Ishikawa (cell line): ENCODE results near the gene NXPE3.

Experiments used
- CEBPB ChIP-seq: IDR thresholded peaks from 2 replicates; pipeline ENCODE4 v1.6.1; 2012
- CREB1 ChIP-seq: IDR thresholded peaks from 2 replicates; pipeline ENCODE4 v1.6.1; 2012; ENCODE audit warnings: low read depth
- EGR1 ChIP-seq: IDR thresholded peaks from 2 replicates; pipeline ENCODE4 v1.6.1; 2012
- EP300 ChIP-seq: IDR thresholded peaks from 2 replicates; pipeline ENCODE4 v1.6.1; 2012; ENCODE audit warnings: borderline replicate concordance
- FOXM1 ChIP-seq: IDR thresholded peaks from 2 replicates; pipeline ENCODE4 v1.6.1; 2012; ENCODE audit warnings: low read depth, borderline replicate concordance
- MAX ChIP-seq: IDR thresholded peaks from 2 replicates; pipeline ENCODE4 v1.6.1; 2012
- NFIC ChIP-seq: IDR thresholded peaks from 2 replicates; pipeline ENCODE4 v1.6.1; 2012
- RAD21 ChIP-seq: IDR thresholded peaks from 2 replicates; pipeline ENCODE4 v1.6.1; 2012; ENCODE audit warnings: low read depth
- TAF1 ChIP-seq: IDR thresholded peaks from 2 replicates; pipeline ENCODE4 v1.6.1; 2012; ENCODE audit warnings: low read depth, mild to moderate bottlenecking
- TCF12 ChIP-seq: IDR thresholded peaks from 2 replicates; pipeline ENCODE4 v1.6.1; 2012; ENCODE audit warnings: low read depth
- TEAD4 ChIP-seq: IDR thresholded peaks from 2 replicates; pipeline ENCODE4 v1.6.1; 2012
- USF1 ChIP-seq: IDR thresholded peaks from 2 replicates; pipeline ENCODE4 v1.6.1; 2012
- YY1 ChIP-seq: IDR thresholded peaks from 2 replicates; pipeline ENCODE4 v1.6.1; 2012; ENCODE audit warnings: low read depth
- ZBTB7A ChIP-seq: IDR thresholded peaks from 2 replicates; pipeline ENCODE4 v1.6.1; 2012; ENCODE audit warnings: low read depth
- TF ChIP-seq, protein P1 (sequence below): IDR thresholded peaks from 2 replicates; pipeline ENCODE4 v1.6.1; 2012; ENCODE audit warnings: low read depth, mild to moderate bottlenecking

The NXPE3 gene

DNA sequence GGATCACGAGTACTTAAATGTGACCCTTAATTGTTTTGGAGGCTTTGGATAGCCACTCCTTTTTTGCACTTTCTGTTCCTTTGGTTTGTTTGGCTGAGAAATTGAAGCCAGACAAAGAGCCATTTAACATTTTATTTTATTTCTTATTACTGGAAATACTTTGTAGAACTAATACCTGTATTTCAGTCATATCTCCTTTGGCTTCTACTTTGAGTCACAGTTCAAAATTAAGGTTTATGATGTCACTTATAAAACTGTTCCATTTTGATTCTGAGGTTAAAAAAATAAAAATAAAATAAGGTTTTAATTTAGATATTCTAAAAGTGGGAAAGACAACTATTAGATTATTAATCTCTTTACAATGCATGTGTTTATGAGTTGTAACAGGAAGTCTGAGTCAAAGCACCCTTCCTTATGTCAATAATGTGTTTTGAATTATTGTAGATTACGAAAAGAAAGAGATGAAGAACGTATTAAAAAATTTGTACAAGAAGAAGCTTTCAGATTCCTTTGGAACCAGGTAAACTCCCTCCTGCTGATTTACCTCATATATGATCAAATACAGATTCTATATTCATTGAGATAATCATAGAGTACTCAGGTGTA is 16.9 kb upstream of the NXPE3 start:
- no peak for TF ChIP-seq NFIC
- no peak for TF ChIP-seq RAD21

GRCh38 chr3:101778385-101779046 is 495 bp upstream of the NXPE3 start:
- TF ChIP-seq TEAD4 (no peak), ZBTB7A (no peak), TAF1 (no peak), EP300 (no peak), RAD21 (no peak), NFIC (no peak), USF1 (no peak), TCF12 (no peak), CEBPB (no peak), FOXM1 (no peak), CREB1 (no peak), YY1 (no peak), MAX (no peak), EGR1 (no peak)
- TF ChIP-seq, protein P1, sequence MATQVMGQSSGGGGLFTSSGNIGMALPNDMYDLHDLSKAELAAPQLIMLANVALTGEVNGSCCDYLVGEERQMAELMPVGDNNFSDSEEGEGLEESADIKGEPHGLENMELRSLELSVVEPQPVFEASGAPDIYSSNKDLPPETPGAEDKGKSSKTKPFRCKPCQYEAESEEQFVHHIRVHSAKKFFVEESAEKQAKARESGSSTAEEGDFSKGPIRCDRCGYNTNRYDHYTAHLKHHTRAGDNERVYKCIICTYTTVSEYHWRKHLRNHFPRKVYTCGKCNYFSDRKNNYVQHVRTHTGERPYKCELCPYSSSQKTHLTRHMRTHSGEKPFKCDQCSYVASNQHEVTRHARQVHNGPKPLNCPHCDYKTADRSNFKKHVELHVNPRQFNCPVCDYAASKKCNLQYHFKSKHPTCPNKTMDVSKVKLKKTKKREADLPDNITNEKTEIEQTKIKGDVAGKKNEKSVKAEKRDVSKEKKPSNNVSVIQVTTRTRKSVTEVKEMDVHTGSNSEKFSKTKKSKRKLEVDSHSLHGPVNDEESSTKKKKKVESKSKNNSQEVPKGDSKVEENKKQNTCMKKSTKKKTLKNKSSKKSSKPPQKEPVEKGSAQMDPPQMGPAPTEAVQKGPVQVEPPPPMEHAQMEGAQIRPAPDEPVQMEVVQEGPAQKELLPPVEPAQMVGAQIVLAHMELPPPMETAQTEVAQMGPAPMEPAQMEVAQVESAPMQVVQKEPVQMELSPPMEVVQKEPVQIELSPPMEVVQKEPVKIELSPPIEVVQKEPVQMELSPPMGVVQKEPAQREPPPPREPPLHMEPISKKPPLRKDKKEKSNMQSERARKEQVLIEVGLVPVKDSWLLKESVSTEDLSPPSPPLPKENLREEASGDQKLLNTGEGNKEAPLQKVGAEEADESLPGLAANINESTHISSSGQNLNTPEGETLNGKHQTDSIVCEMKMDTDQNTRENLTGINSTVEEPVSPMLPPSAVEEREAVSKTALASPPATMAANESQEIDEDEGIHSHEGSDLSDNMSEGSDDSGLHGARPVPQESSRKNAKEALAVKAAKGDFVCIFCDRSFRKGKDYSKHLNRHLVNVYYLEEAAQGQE: no peak

GRCh38 chr3:101779822-101780381 is 891 bp downstream of the NXPE3 start:
- TF ChIP-seq TAF1 (no peak), USF1 (no peak), FOXM1 (no peak), RAD21 (no peak), MAX (no peak), EGR1 (no peak), YY1 (no peak), CREB1 (no peak)

GRCh38 chr3:101780661-101781060 is 1.6 kb downstream of the NXPE3 start:
- TF ChIP-seq EGR1 (no peak), RAD21 (no peak), USF1 (no peak), CREB1 (no peak), ZBTB7A (no peak)

DNA sequence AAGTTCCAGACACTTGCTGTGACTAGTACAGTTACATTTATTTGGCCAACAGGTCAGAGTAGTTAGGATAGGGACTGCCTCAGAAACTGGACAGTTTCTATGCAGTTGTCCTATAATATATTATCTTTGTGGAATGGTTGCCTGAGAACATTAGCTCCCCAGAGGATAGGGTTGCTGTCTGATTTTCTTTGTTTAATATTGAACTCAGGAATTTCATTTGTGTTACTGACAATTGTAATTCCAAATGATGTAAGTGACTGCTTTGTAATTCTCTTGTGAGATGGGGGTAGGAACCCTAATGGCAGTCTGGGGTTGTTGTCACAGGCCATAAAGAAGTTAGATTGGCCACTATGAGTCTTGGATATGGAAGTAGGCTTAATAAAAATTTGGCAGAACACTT is 2.2 kb downstream of the NXPE3 start:
- TF ChIP-seq EGR1: no peak
- TF ChIP-seq TAF1: no peak
- no peak for TF ChIP-seq YY1
- no peak for TF ChIP-seq RAD21
- TF ChIP-seq MAX: no peak
- TF ChIP-seq TCF12: no peak
- no peak for TF ChIP-seq EP300
- no peak for TF ChIP-seq TEAD4
- TF ChIP-seq FOXM1: no peak
- TF ChIP-seq USF1: no peak
- no peak for TF ChIP-seq CREB1
- no peak for TF ChIP-seq ZBTB7A
- TF ChIP-seq, protein P1: no peak
- no peak for TF ChIP-seq CEBPB
- TF ChIP-seq NFIC: no peak
